ENCODE measurements around the gene GATAD2A.

DNA sequence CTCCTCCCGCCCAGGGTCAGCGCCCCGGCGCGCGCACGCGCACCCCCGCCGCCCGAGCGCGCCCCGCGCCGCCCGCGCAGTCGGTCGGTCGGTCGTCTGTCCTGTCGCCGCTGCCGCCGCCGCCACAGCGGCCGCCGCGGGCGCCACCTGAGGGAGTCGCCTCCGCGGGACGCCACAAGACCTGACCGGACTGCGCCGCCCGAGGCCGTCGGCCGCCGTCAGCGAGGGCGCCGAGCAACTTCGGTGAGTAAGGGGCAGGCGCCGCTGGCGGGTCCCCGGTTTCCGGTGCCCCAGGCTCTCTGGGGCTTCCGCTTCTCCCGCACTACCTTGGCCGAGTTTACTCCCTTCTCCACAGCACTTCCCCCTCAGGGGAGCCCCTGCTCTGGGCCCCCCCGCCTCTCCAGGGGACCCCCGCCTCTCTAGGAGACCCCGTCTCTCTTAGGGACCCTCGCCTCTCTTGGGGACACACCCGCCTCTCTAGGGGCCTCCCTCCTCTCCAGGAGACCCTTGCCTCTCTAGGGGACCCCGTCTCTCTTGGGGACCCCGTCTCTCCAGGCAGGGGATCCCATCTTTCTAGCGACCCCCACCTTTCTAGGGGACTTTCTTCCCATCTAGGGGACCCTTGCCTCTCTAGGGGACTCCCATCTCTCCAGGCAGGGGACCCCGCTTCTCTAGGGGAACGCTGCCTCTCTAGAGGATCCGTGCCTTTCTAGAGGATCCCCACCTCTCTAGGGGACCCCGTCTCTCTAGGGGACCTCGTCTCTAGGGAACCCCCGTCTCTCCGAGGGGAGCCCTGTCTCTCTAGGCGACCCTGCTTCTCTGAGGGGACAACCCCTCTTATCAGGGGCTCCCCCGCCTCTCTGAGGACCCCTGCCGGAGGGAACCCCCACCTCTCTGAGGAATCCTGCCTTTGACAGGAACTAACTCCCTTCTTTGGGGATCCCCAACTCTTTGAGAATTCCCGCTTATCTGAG is 19.3 kb upstream of the GATAD2A start:
- TF ChIP-seq, protein P1, sequence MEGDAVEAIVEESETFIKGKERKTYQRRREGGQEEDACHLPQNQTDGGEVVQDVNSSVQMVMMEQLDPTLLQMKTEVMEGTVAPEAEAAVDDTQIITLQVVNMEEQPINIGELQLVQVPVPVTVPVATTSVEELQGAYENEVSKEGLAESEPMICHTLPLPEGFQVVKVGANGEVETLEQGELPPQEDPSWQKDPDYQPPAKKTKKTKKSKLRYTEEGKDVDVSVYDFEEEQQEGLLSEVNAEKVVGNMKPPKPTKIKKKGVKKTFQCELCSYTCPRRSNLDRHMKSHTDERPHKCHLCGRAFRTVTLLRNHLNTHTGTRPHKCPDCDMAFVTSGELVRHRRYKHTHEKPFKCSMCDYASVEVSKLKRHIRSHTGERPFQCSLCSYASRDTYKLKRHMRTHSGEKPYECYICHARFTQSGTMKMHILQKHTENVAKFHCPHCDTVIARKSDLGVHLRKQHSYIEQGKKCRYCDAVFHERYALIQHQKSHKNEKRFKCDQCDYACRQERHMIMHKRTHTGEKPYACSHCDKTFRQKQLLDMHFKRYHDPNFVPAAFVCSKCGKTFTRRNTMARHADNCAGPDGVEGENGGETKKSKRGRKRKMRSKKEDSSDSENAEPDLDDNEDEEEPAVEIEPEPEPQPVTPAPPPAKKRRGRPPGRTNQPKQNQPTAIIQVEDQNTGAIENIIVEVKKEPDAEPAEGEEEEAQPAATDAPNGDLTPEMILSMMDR (IDR thresholded peaks at IDR 0.05) = no peak
- TF ChIP-seq POLR2A (IDR thresholded peaks at IDR 0.05) = no peak
- TF ChIP-seq POLR2AphosphoS5 (IDR thresholded peaks at IDR 0.05) = no peak

Measured in stomach (tissue), 4 donors.